Measurements from ENCODE around the gene ARAP2.

The ARAP2 gene

DNA sequence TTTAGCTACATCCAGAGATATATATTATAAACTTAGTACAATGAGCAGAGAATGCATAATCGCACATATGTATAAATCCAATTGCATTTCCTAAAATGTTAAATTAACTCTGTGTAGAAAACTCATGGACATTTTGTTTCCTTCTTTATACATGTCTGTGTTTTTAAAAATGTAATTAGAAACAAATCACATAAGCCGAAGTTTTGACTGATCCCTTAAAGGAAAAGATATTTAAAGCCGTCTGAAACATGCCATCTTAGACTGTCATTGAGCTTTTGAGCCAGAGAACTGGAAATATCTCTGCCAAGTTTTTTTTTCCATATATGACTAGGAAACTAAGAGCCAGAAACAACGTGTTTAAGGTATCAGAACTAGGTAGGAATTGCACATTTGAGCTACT lies 107.0 kb downstream of the ARAP2 start:
- DNase-seq (ENCODE audit: low read depth in 2 of 2, low spot score in 1 of 2) = no peak

- no peak for DNase-seq (ENCODE audit: low read depth in 2 of 2, low spot score in 1 of 2)
These were observed 110.7 kb downstream of the ARAP2 start for GRCh38 chr4:36133658-36134057.

DNA sequence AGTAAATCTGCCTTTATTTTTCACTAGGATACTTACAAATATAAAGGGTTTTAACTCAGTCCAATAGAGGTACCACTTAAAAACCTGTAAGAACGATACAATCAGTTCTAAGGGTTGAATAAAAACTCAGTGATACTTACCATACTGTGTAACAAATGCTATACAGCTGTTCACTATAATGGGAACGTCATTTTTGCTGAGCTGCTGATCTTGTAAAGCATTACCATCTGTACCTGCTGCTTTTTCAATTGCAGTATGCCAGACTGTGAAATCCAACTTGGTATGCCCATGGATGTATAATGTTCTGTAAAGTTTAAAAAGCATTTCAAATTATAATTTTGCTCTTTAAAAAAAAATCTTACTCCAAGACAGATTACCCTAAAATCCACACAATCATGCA lies 111.2 kb downstream of the ARAP2 start:
- no peak for DNase-seq (ENCODE audit: low read depth in 2 of 2, low spot score in 1 of 2)

DNA sequence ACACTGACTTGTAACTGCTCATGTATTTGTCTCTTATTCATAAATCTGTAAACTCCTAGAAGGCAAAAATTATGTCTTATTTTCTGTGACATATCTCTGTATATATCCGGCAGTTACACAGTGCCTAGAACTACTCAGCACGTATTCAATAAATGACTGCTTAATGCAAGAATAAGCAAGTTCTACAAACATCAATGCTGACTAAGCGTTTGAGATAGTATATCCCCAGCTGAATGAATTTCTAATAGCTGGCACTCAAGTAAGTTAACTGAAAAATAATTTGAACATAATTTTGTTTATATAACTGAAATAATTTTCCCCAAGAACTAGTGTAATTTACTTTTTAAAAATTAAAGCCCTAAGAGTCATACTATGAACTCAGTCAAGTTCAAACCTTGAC lies 113.7 kb downstream of the ARAP2 start:
- no peak for DNase-seq (ENCODE audit: low read depth in 2 of 2, low spot score in 1 of 2)

DNA sequence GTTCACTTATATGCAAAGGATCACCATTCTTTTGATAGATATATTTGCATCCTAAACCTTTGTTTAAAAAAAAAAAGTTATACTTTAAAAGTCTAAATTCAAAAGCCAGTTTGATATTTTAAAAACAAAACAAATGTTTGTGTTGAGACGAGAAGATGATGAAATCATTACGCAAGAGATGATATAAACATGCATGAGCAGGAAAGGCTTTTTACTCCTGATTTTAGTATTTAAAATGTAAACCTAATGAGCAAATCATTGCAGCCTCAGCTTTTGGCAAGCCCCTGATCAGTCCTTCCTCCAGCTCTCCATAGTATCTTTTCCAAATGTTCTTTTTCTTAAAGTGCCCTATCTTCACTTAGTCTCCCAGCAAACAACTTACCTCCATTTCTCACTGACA lies 115.6 kb downstream of the ARAP2 start:
- no peak for DNase-seq (ENCODE audit: low read depth in 2 of 2, low spot score in 1 of 2)

DNA sequence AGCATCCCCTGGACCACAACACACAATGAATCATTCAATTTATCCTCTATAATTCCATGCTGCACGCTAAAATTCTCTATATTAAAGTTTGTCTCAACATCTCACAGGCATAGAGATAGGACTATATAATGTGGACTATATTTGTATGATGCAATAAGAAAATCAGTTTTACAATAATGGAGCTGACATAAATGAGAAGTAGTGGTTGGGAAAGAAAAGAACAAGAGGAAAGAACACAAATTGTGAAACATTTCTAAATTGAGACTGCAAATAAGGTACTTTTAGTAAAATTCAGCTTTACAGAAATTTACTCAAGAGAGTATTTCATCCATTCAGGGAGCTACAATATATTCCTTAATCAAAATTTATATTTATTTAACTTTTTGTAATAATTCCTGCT lies 120.4 kb downstream of the ARAP2 start:
- no peak for DNase-seq (ENCODE audit: low read depth in 2 of 2, low spot score in 1 of 2)

- DNase-seq (ENCODE audit: low read depth in 2 of 2, low spot score in 1 of 2) = no peak
These were observed 129.0 kb downstream of the ARAP2 start for GRCh38 chr4:36115312-36115711.

DNA sequence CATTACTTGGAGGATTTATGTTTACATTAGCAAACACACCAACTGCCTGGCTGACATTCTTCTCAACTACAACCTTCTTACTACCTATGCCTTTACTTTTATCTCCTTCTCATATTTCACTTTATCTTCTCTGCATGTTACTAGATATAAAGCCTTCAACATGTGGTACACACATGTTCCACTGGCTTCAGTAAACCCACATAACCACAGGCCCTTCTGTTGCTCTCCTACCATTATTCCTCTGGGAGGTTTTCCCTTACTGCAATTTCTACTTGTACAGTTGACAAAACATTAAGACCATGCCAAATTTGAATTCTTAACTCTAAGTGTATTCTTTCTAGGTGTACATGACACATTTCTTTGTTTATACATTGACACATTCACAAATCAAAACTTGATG lies 133.1 kb downstream of the ARAP2 start:
- no peak for DNase-seq (ENCODE audit: low read depth in 2 of 2, low spot score in 1 of 2)

DNA sequence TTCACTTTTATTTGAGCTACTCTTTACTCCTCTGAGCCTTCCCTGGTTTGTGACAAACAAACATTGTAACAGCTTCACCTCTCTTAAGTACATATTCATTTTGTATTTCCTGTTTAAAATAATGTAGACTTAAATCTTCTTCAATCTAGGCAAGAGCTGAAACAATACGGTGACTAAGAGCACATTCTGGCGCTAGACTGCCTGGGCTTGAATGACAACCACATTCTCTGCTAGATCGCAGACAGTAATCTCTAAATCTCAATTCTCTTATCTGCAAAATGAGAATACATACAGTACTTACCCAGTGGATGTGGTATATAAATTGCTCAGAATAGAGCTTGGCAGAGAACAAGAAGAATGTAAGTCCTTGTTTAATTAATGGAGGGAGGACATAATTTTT lies 144.8 kb downstream of the ARAP2 start:
- DNase-seq (ENCODE audit: low read depth in 2 of 2, low spot score in 1 of 2) = no peak

GRCh38 chr4:36094995-36095394 lies 149.3 kb downstream of the ARAP2 start:
- DNase-seq (ENCODE audit: low read depth in 2 of 2, low spot score in 1 of 2) = no peak

DNA sequence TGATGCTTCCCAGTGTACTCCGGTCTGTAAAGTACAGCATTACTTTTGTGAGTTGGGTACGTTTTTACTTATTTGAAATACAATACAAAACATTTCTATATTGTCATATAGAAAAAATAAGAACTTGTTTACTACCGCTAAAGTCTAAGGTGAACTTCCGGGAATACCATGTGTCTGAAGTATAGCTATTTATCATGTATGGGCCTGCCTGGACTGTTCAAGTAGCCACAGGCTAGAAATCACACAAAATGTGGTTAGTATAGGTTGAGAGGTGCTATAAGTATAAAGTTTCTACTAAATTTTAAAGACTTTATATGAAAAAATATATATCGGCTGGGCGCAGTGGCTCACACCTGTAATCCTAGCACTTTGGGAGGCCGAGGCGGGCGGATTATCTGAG lies 152.3 kb downstream of the ARAP2 start:
- DNase-seq (ENCODE audit: low read depth in 2 of 2, low spot score in 1 of 2) = no peak

- DNase-seq (ENCODE audit: low read depth in 2 of 2, low spot score in 1 of 2) = no peak
These were observed 155.8 kb downstream of the ARAP2 start for GRCh38 chr4:36088542-36088941.

DNA sequence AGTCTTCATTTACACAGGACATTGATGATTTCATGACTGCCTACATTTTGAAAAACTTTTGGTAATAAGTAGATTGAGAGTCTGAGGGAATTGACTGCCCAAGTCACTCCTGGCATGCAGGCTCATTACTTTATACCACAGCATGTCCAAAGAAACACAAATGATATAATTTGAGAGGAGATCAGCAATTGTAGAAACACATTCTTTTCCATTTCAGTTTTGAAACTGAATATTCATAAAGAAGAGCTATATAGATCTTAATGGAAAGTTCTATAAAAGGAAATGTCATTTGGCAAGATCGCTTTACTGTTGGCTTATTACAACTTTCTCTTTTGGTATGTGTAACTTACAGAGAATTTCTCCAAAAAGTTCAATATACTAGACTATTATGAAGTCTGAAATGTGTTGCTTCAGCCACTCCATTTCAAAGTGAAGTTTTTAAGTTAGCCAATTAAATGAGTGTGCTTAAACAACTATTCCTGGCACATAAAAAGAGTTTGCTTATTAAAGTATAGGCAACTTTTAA lies 158.0 kb downstream of the ARAP2 start:
- no peak for DNase-seq (ENCODE audit: low read depth in 2 of 2, low spot score in 1 of 2)

DNA sequence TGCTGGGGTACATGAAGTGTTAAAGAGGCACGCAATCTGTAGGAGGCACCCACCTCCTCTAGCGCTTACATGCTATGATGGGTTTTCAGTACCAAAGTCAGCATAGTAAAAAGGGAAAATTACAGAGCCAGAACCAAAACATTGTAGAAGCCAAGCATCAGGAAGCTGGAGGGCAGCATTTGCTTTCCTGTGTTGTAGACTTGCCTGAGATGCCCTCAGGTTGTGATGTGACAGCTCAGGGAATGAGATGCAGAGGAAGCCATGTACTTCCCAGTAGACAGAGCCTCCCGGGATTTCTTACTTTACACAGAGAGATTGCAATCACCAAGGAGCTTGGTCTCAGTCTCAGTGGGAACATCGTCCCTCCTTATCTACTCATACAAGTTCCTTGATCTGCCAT lies 161.5 kb downstream of the ARAP2 start:
- no peak for DNase-seq (ENCODE audit: low read depth in 2 of 2, low spot score in 1 of 2)

DNA sequence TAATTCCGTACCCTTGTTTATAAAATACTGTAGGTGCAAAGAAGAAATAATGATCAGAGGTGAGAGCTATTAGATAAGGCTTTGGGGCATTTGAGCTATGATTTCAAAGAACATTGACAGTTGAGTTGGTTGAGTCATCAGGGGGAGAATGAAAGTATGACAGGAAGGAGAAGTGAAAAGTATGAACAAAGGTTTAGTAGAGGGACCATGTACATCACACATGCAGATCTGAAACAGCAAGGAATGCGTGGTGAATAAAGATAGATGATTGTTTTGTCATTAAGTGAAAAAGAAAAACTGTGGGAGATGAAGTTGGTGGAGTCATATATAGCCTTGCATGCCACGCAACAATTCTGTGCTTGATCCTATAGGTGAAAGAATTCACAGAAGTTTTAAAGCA lies 163.1 kb downstream of the ARAP2 start:
- no peak for DNase-seq (ENCODE audit: low read depth in 2 of 2, low spot score in 1 of 2)

GRCh38 chr4:36079666-36080065 lies 164.6 kb downstream of the ARAP2 start:
- no peak for DNase-seq (ENCODE audit: low read depth in 2 of 2, low spot score in 1 of 2)

DNA sequence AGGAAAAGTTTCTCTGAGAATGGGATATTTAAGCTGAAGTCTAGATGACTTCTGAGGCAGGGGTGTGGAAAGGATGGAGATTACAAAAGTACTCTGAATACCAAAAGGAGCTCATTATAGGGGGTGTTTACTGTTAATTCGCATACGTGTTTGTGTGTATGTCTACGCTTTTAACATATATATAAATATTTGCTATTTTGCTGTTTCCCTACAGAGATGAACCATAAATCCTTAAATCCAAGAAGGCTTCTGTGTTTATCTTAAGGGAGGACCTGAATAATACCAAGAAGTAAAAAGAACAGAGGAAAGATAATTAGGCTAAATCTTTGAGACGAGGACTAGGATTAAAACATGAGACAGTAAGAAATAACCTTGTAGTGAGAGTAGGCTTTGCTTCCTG lies 166.0 kb downstream of the ARAP2 start:
- no peak for DNase-seq (ENCODE audit: low read depth in 2 of 2, low spot score in 1 of 2)

DNA sequence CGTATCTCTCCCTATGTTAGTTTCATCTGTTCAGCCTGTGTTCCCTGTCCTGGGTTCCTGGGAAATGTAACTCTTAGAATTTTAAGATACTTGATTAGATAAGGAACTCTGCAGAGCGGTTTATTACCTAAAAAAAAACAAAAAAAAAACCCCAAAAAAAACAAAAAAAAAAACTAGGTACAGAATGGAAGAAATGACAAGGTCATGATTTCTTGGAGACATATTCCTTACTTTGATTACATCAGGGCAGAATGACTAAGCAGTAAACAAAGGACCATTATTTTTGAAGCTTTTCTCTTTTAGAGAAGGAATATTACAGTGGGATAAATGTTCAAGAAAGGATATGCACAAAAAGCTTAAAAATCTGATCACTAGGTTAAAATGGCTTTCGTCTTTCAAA lies 171.8 kb downstream of the ARAP2 start:
- no peak for DNase-seq (ENCODE audit: low read depth in 2 of 2, low spot score in 1 of 2)

DNA sequence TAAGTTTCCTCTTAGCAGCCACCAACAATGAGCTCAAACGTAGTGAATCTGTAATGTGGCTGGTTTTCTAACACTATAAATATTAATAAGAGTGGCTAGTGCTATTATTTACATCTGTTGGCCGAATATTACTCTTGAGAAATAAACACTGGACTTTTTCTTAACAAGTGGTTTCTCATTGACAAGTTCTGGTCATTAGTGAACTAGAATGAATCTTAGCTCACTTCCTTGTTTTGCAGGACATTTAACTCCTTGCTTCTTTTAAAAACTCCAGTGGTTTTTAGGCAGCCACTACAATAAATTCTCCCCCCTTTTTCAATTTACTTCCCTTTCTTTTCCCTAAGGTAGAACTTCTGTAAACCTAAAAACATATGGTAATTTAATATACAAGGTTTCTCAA lies 177.2 kb downstream of the ARAP2 start:
- no peak for DNase-seq (ENCODE audit: low read depth in 2 of 2, low spot score in 1 of 2)

GRCh38 chr4:36065274-36065871 lies 178.9 kb downstream of the ARAP2 start:
- DNase-seq (ENCODE audit: low read depth in 2 of 2, low spot score in 1 of 2) = no peak

DNA sequence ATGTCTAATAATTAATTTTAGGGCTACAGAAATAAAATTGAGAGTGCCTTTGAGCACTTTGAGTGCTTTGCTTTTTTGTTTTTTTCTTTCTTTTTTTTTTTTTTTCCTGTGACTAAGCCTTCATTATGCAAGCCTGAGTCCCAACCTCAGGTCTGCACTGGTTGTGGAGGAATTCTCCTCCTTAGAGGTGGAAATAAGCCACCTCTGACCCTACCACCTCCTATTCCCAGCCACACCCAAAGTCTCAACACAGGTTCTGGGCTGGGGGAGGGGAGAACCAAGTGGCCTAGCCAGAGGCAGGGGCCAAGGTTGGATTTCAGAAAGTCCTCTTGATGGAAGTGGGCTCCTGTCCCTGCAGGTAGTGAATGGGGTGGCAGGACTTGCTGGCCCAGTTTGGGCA lies 180.2 kb downstream of the ARAP2 start:
- no peak for DNase-seq (ENCODE audit: low read depth in 2 of 2, low spot score in 1 of 2)

- DNase-seq (ENCODE audit: low read depth in 2 of 2, low spot score in 1 of 2) = no peak
These were observed 188.2 kb downstream of the ARAP2 start for GRCh38 chr4:36056136-36056535.

DNA sequence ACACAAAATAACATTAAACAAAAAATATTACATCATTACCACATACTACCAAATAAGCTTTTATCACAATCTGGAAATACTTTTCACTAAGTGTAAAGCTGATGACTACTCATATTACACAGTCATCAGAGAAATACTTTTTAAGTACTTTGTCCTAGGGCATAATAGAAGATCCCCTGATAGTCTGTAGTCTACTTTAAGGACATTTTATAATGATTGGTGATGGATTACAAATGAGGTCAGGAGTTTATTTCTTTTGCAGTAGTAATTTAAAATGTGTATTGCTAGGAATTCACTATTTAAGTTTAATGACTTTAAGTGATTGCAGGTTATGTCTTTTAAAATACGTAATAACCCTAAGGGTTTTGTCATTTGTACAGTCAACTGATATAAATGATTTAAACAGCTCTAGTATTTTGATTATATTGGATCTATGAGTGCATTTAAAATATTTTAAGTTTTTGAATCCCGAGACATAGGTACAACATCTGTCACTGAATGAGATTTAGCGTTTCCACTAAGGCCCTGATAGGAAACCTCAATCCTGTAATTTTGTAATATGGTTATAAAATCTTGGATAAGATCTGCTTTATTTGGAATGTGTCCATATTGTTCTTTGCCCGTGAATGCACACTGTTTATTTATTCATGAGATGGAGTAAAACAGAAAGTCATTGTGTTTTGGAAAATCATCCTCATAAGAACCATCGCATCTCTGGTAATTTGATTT lies 189.5 kb downstream of the ARAP2 start:
- no peak for DNase-seq (ENCODE audit: low read depth in 2 of 2, low spot score in 1 of 2)

Measured in stimulated activated CD8-positive, alpha-beta memory T cell treated with anti-CD3 and anti-CD28 coated beads, Interleukin-4, amount 100 ng/mL, for 4 hours (primary cell).